ENCODE data around the gene KLHDC3. TPM values are rescaled to one million over a fixed set of nuclear protein-coding genes. Genes with fewer than 3 reads are reported as not detected.
"Not testable (repeated sequence)": the region's sequence is repeated elsewhere in the genome, so short reads cannot be mapped to it uniquely, and the experiment has no call there.

Gene KLHDC3
- total and polyA plus RNA-seq, 11 donors: 79.4 to 180 (median 102) TPM

GRCh38 chr6:42996513-42996912 is 17.5 kb upstream of the KLHDC3 start:
- H3K27me3 ChIP-seq: no peaks in the 10 kb centered on the region

GRCh38 chr6:42998205-42998604 is 15.8 kb upstream of the KLHDC3 start:
- intact Hi-C loops (cut with DNase I); H3K27me3 ChIP-seq; H3K27ac ChIP-seq; ATAC-seq; H3K4me1 ChIP-seq; H3K9me3 ChIP-seq; H3K4me3 ChIP-seq: not testable (repeated sequence)
- DNase-seq: peak in 1 of 5 donors; percentile 0
- H3K36me3 ChIP-seq: peaks cover 0 to 20% (median 3%) of the 10 kb centered on the region in 9 donors
- WGBS, 4 donors: 92 to 98% (median 95%) methylated on average over 9 of the region's 9 CpGs

More at GRCh38 chr6:42996513-42996912, 17.5 kb upstream of the KLHDC3 start:
- ATAC-seq: no peak
- TF ChIP-seq CTCF (IDR thresholded peaks at IDR 0.05): peak in 1 of 12 donors; percentile 9
- no peak for TF ChIP-seq POLR2A (IDR thresholded peaks at IDR 0.05)
- Histone ChIP-seq H3K4me1 (no peaks in the 10 kb centered on the region), H3K9me3 (no peaks in the 10 kb centered on the region), H3K4me3 (no peak overlapping the region), H3K36me3 (peaks cover 0 to 23% (median 4%) of the 10 kb centered on the region in 9 donors), H3K27ac (no peak overlapping the region)
- intact Hi-C loops (cut with DNase I): no loop called here
- DNase-seq: no peak

GRCh38 chr6:43001843-43002242 is 12.2 kb upstream of the KLHDC3 start:
- no peak overlapping the region for H3K27ac ChIP-seq
- no peak for TF ChIP-seq POLR2A (IDR thresholded peaks at IDR 0.05)
- TF ChIP-seq CTCF (IDR thresholded peaks at IDR 0.05): no peak
- peaks cover 0 to 34% (median 12%) of the 10 kb centered on the region in 9 donors for H3K36me3 ChIP-seq
- intact Hi-C loops (cut with DNase I): no loop called here
- no peaks in the 10 kb centered on the region for H3K27me3 ChIP-seq
- no peaks in the 10 kb centered on the region for H3K9me3 ChIP-seq
- 94 to 98% (median 96%) methylated on average over 8 of the region's 8 CpGs for WGBS, 4 donors
- no peak for DNase-seq
- no peak for ATAC-seq
- H3K4me1 ChIP-seq: no peaks in the 10 kb centered on the region
- no peak overlapping the region for H3K4me3 ChIP-seq

GRCh38 chr6:43005844-43006243 is 8.2 kb upstream of the KLHDC3 start:
- Histone ChIP-seq H3K27ac (no peak overlapping the region), H3K36me3 (peaks cover 0 to 74% (median 51%) of the 10 kb centered on the region in 9 donors), H3K9me3 (no peaks in the 10 kb centered on the region), H3K4me1 (peaks cover 0 to 6% (median 0%) of the 10 kb centered on the region in 12 donors), H3K4me3 (no peak overlapping the region), H3K27me3 (no peaks in the 10 kb centered on the region)
- 91 to 93% (median 92%) methylated on average over 5 of the region's 5 CpGs for WGBS, 4 donors
- ATAC-seq: no peak
- intact Hi-C loops (cut with DNase I): loop anchor here in 3 of 10 donors (5.0 kb wide), 2 partner anchors 121 to 136 kb away; no protein-coding TSS in a partner anchor
- TF ChIP-seq POLR2A (IDR thresholded peaks at IDR 0.05): no peak
- TF ChIP-seq CTCF (IDR thresholded peaks at IDR 0.05): no peak
- DNase-seq: no peak

- H3K27me3 ChIP-seq: no peaks in the 10 kb centered on the region
- H3K4me1 ChIP-seq: peaks cover 0 to 6% (median 0%) of the 10 kb centered on the region in 12 donors
- H3K9me3 ChIP-seq: no peaks in the 10 kb centered on the region
- no peak for ATAC-seq
- intact Hi-C loops (cut with DNase I): loop anchor here in 3 of 10 donors (5.0 kb wide), 2 partner anchors 121 to 136 kb away; no protein-coding TSS in a partner anchor
- H3K36me3 ChIP-seq: peaks cover 0 to 77% (median 55%) of the 10 kb centered on the region in 9 donors
- H3K4me3 ChIP-seq: no peak overlapping the region
- DNase-seq: no peak
- 92 to 96% (median 95%) methylated on average over 10 to 11 of the region's 11 CpGs for WGBS, 4 donors
- no peak for TF ChIP-seq CTCF (IDR thresholded peaks at IDR 0.05)
- TF ChIP-seq POLR2A (IDR thresholded peaks at IDR 0.05): no peak
- no peak overlapping the region for H3K27ac ChIP-seq
These were observed 7.8 kb upstream of the KLHDC3 start for GRCh38 chr6:43006251-43006650.

Data from heart left ventricle (tissue), 16 donors.